Neuron (in vitro differentiated cells): Measurements from ENCODE around the gene LCE4A.

Source experiments
- H2AFZ ChIP-seq: one replicate; pipeline ENCODE4 v1.6.1; 2013; ENCODE audit warnings: low read depth, mild to moderate bottlenecking, inconsistent platforms, low read length, moderate library complexity
- H3K27me3 ChIP-seq: one replicate; pipeline ENCODE4 v1.6.1; 2013; ENCODE audit warnings: low read length; ENCODE audit not compliant: insufficient read depth
- H3K36me3 ChIP-seq: one replicate; pipeline ENCODE4 v1.6.1; 2013; ENCODE audit warnings: low read length; ENCODE audit not compliant: insufficient read depth
- H3K4me1 ChIP-seq: one replicate; pipeline ENCODE4 v1.6.1; 2013; ENCODE audit warnings: low read length; ENCODE audit not compliant: insufficient read depth
- H3K4me3 ChIP-seq: 2 replicates; pipeline ENCODE4 v1.5.1; 2013; ENCODE audit warnings: mild to moderate bottlenecking, low read length, moderate library complexity
- H3K9me3 ChIP-seq: one replicate; pipeline ENCODE4 v1.6.1; 2013; ENCODE audit warnings: low read length

The LCE4A gene

GRCh38 chr1:152718238-152718637, 10.3 kb downstream of the LCE4A start:
- Histone ChIP-seq H3K4me3 (no peak overlapping the region), H3K9me3 (no peaks in the 10 kb centered on the region), H3K36me3 (no peaks in the 10 kb centered on the region), H3K27me3 (no peaks in the 10 kb centered on the region), H3K4me1 (no peaks in the 10 kb centered on the region), H2AFZ (no peak overlapping the region)

GRCh38 chr1:152725261-152725660, 17.3 kb downstream of the LCE4A start:
- H2AFZ ChIP-seq: no peak overlapping the region
- H3K9me3 ChIP-seq: no peaks in the 10 kb centered on the region
- no peaks in the 10 kb centered on the region for H3K4me1 ChIP-seq
- no peak overlapping the region for H3K4me3 ChIP-seq
- H3K27me3 ChIP-seq: no peaks in the 10 kb centered on the region
- no peaks in the 10 kb centered on the region for H3K36me3 ChIP-seq

- Histone ChIP-seq H3K27me3 (no peaks in the 10 kb centered on the region), H3K4me3 (no peak overlapping the region), H2AFZ (no peak overlapping the region), H3K9me3 (no peaks in the 10 kb centered on the region), H3K36me3 (no peaks in the 10 kb centered on the region), H3K4me1 (no peaks in the 10 kb centered on the region)
Measured at GRCh38 chr1:152728986-152729385, 21.0 kb downstream of the LCE4A start.

- H3K27me3 ChIP-seq: no peaks in the 10 kb centered on the region
- H3K36me3 ChIP-seq: no peaks in the 10 kb centered on the region
- H3K4me1 ChIP-seq: no peaks in the 10 kb centered on the region
- H3K9me3 ChIP-seq: no peaks in the 10 kb centered on the region
- no peak overlapping the region for H3K4me3 ChIP-seq
- no peak overlapping the region for H2AFZ ChIP-seq
Measured at GRCh38 chr1:152735648-152736047, 27.7 kb downstream of the LCE4A start.

- Histone ChIP-seq H3K36me3 (no peaks in the 10 kb centered on the region), H3K4me1 (no peaks in the 10 kb centered on the region), H3K27me3 (no peaks in the 10 kb centered on the region), H3K4me3 (no peak overlapping the region), H2AFZ (no peak overlapping the region), H3K9me3 (no peaks in the 10 kb centered on the region)
Measured at GRCh38 chr1:152737997-152738396, 30.0 kb downstream of the LCE4A start.

GRCh38 chr1:152739841-152740240, 31.9 kb downstream of the LCE4A start:
- no peak overlapping the region for H3K4me3 ChIP-seq
- H3K4me1 ChIP-seq: no peaks in the 10 kb centered on the region
- H3K27me3 ChIP-seq: peaks cover 3% of the 10 kb centered on the region
- no peaks in the 10 kb centered on the region for H3K36me3 ChIP-seq
- no peaks in the 10 kb centered on the region for H3K9me3 ChIP-seq
- no peak overlapping the region for H2AFZ ChIP-seq

- H3K4me3 ChIP-seq: no peak overlapping the region
- no peaks in the 10 kb centered on the region for H3K36me3 ChIP-seq
- H3K27me3 ChIP-seq: peaks cover 3% of the 10 kb centered on the region
- H3K9me3 ChIP-seq: no peaks in the 10 kb centered on the region
- H3K4me1 ChIP-seq: no peaks in the 10 kb centered on the region
- no peak overlapping the region for H2AFZ ChIP-seq
Measured at GRCh38 chr1:152741656-152742055, 33.7 kb downstream of the LCE4A start.

- Histone ChIP-seq H3K9me3 (no peaks in the 10 kb centered on the region), H2AFZ (no peak overlapping the region), H3K27me3 (peaks cover 3% of the 10 kb centered on the region), H3K4me3 (no peak overlapping the region), H3K4me1 (no peaks in the 10 kb centered on the region), H3K36me3 (no peaks in the 10 kb centered on the region)
Measured at GRCh38 chr1:152743371-152744145, 35.6 kb downstream of the LCE4A start.

- no peaks in the 10 kb centered on the region for H3K36me3 ChIP-seq
- H2AFZ ChIP-seq: no peak overlapping the region
- no peaks in the 10 kb centered on the region for H3K4me1 ChIP-seq
- H3K27me3 ChIP-seq: peaks cover 3% of the 10 kb centered on the region
- H3K4me3 ChIP-seq: no peak overlapping the region
- no peaks in the 10 kb centered on the region for H3K9me3 ChIP-seq
Measured at GRCh38 chr1:152745289-152745704, 37.3 kb downstream of the LCE4A start.

GRCh38 chr1:152745765-152746444, 37.9 kb downstream of the LCE4A start:
- Histone ChIP-seq H3K9me3 (no peaks in the 10 kb centered on the region), H3K4me3 (no peak overlapping the region), H2AFZ (no peak overlapping the region), H3K27me3 (peaks cover 3% of the 10 kb centered on the region), H3K36me3 (no peaks in the 10 kb centered on the region), H3K4me1 (no peaks in the 10 kb centered on the region)

- Histone ChIP-seq H3K27me3 (peaks cover 3% of the 10 kb centered on the region), H2AFZ (no peak overlapping the region), H3K4me1 (no peaks in the 10 kb centered on the region), H3K36me3 (no peaks in the 10 kb centered on the region), H3K4me3 (no peak overlapping the region), H3K9me3 (no peaks in the 10 kb centered on the region)
Measured at GRCh38 chr1:152747831-152748230, 39.9 kb downstream of the LCE4A start.

GRCh38 chr1:152752225-152752624, 44.3 kb downstream of the LCE4A start:
- H3K4me3 ChIP-seq: no peak overlapping the region
- no peaks in the 10 kb centered on the region for H3K27me3 ChIP-seq
- no peak overlapping the region for H2AFZ ChIP-seq
- H3K36me3 ChIP-seq: no peaks in the 10 kb centered on the region
- H3K4me1 ChIP-seq: no peaks in the 10 kb centered on the region
- no peaks in the 10 kb centered on the region for H3K9me3 ChIP-seq

- Histone ChIP-seq H2AFZ (no peak overlapping the region), H3K4me3 (no peak overlapping the region), H3K9me3 (no peaks in the 10 kb centered on the region), H3K27me3 (no peaks in the 10 kb centered on the region), H3K4me1 (no peaks in the 10 kb centered on the region), H3K36me3 (no peaks in the 10 kb centered on the region)
Measured at GRCh38 chr1:152753586-152753985, 45.6 kb downstream of the LCE4A start.
